ENCODE data around the gene ZNF211.

- TF ChIP-seq EZH2 (IDR thresholded peaks at IDR 0.05; ENCODE audit: insufficient read depth, poor library complexity, severe bottlenecking) (no peak), EZH2phosphoT487 (IDR thresholded peaks at IDR 0.05; ENCODE audit: insufficient read depth, low read depth) (no peak)
These were observed 10.8 kb downstream of the ZNF211 start for GRCh38 chr19:57643734-57644133.
